Measurements from ENCODE around the gene TICRR.

- TF ChIP-seq CTCF (IDR thresholded peaks at IDR 0.05; ENCODE audit: insufficient read depth, low read length) (no peak), REST (IDR thresholded peaks at IDR 0.05; ENCODE audit: insufficient replicate concordance, low read depth) (no peak), POLR2AphosphoS5 (IDR thresholded peaks at IDR 0.05; ENCODE audit: low read depth) (no peak), GABPA (IDR thresholded peaks at IDR 0.05; ENCODE audit: low read depth) (no peak), SPI1 (IDR thresholded peaks at IDR 0.05; ENCODE audit: borderline replicate concordance, low read depth) (no peak)
Measured at GRCh38 chr15:89577776-89578115, 2.5 kb downstream of the TICRR start.
